Right forelimb (tissue), 1 donor: ENCODE results near the gene TDRD12.
A peak's percentile ranks its signal among the peaks of the same experiment; 100 is the strongest.

Experiments used
- DNase-seq: peaks from one replicate; pipeline ENCODE4 v3.0.0-alpha.2; 2018

Gene TDRD12, protein sequence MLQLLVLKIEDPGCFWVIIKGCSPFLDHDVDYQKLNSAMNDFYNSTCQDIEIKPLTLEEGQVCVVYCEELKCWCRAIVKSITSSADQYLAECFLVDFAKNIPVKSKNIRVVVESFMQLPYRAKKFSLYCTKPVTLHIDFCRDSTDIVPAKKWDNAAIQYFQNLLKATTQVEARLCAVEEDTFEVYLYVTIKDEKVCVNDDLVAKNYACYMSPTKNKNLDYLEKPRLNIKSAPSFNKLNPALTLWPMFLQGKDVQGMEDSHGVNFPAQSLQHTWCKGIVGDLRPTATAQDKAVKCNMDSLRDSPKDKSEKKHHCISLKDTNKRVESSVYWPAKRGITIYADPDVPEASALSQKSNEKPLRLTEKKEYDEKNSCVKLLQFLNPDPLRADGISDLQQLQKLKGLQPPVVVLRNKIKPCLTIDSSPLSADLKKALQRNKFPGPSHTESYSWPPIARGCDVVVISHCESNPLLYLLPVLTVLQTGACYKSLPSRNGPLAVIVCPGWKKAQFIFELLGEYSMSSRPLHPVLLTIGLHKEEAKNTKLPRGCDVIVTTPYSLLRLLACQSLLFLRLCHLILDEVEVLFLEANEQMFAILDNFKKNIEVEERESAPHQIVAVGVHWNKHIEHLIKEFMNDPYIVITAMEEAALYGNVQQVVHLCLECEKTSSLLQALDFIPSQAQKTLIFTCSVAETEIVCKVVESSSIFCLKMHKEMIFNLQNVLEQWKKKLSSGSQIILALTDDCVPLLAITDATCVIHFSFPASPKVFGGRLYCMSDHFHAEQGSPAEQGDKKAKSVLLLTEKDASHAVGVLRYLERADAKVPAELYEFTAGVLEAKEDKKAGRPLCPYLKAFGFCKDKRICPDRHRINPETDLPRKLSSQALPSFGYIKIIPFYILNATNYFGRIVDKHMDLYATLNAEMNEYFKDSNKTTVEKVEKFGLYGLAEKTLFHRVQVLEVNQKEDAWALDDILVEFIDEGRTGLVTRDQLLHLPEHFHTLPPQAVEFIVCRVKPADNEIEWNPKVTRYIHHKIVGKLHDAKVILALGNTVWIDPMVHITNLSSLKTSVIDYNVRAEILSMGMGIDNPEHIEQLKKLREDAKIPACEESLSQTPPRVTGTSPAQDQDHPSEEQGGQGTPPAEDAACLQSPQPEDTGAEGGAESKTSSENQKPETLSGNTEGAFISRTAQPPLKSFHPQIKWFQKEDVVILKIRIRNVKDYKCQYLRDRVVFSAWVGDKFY (N-terminal part only)

GRCh38 chr19:32719611-32720059, at the start of gene TDRD12:
Gene TDRD12, plus strand, starts transcription at chr19:32719767. Its CDS starts 306 bp downstream, at chr19:32720073.
- DNase-seq = no peak

- no peak for DNase-seq
These were observed 47.5 kb upstream of the TDRD12 start for GRCh38 chr19:32671883-32672593.

DNA sequence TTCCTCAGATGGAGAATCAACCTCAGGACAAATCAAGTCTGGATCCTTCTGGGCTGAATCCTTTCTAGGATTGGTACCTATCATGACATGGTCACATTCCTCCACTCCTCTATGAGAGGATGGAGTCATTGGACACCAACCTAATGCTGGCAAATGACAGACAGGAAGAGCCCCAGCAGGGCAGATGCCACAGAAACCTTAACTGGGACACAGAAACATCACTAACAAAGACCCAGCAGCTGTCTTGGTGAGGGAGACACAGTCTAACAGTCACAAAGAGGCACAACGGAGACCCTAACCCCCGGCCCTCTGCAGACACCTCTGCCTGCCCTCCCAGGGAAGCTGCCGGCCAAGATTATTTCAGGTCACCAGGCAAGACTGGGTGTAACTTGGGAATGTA, 46.7 kb upstream of the TDRD12 start:
- no peak for DNase-seq

GRCh38 chr19:32673573-32673972, 46.0 kb upstream of the TDRD12 start:
- DNase-seq = no peak

DNA sequence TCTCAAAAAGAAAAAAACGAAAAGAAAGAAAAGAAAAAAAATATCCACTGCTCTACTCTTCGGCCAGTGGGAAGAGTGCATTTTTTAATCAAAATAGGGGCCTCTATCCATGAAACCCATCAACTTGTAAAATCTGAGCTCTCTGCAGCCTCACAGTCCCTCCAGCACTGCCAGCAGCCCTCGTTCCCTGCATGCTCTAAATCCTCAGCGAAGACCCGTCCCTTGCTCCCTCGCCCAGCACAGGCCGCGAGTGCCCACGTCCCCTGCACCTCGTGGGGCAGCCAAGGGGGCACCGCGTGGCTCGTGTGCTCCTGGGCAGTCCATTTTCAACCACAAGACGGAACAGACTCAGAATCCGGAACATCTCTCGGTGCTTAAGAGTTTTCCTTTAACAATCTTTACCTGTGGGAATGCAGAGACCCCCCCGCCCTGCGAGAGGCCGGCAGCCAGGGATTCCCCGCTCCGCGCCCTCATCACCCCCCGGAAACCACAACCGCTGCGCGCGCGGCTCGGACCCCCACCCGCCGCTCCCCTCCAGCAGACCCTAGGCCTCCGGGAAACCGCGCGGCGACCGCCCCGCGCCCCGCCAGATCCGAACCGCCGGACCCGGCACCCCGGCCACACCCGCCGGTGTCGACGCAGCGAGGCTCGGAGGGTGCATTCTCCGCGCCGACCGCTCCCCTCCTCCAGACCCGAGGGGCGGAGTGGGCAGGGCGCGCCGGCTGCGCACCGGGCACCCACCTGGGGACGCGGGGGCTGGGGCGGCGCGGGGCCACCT, 45.2 kb upstream of the TDRD12 start:
- DNase-seq = no peak

- peak; percentile 99 for DNase-seq
These were observed 44.4 kb upstream of the TDRD12 start, which contains the start of gene ANKRD27 for GRCh38 chr19:32674931-32675719. Gene ANKRD27, minus strand, starts transcription at chr19:32675180. Its CDS starts 16,165 bp downstream, at chr19:32659015.

- DNase-seq = no peak
These were observed 43.8 kb upstream of the TDRD12 start, which contains the start of gene RGS9BP for GRCh38 chr19:32675720-32676185. Gene RGS9BP, plus strand, starts transcription at chr19:32675848. Its CDS starts 416 bp downstream, at chr19:32676264.

DNA sequence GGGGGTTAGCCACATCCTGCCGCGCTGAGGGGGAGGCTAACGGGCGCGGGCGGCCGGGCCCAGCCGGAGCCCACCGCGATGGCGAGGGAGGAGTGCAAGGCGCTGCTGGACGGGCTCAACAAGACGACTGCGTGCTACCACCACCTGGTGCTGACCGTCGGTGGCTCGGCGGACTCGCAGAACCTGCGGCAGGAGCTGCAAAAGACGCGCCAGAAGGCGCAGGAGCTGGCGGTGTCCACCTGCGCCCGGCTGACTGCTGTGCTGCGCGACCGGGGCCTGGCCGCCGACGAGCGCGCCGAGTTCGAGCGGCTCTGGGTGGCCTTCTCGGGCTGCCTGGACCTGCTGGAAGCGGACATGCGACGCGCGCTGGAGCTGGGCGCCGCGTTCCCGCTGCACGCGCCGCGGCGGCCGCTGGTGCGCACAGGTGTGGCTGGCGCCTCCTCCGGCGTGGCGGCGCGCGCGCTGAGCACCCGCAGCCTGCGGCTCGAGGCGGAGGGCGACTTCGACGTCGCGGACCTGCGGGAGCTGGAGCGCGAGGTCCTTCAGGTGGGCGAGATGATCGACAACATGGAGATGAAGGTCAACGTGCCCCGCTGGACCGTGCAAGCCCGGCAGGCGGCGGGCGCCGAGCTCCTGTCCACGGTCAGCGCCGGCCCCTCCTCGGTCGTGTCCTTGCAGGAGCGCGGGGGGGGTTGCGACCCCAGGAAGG, 43.2 kb upstream of the TDRD12 start:
- DNase-seq = no peak

DNA sequence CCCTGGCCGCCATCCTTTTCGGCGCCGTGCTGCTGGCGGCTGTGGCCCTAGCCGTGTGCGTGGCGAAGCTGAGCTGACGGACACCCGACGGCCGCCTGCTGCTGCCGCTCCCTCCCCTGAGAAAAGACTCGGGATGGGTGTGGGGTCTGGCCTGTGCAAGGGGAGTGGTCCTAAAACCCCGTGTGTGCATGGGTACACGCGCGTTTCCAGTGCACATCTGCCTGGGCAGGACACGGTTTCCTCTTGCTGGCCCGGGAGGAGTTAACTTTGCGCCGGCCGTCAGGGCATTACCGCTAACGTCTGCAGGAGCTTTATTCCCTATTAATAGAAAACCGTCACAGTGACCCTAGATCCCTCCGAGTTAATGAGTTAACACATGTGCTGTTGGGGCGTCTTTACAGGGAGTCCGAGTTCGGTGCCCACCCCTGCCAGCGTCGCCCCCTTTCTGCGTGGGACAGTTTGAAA, 42.6 kb upstream of the TDRD12 start:
- no peak for DNase-seq

DNA sequence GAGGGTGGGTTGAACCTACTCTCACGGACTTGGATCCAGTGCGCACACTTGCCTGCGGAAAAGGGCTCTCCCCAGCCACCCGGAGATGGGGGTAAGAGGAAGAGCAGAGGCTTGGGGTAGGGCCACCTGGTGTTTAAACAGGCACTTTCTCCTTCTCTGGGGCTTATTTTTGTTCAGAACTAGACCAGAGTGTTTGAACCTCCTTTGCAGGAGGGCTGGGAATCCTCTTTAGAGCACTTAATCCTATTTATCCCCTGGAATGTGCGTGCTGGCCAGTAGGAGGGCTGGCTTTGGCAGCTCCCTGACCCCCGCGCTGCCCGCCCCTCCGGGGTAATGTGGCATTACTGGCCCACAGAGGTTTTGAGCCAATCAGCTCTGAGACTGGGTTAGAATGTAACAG, 41.9 kb upstream of the TDRD12 start:
- DNase-seq = no peak

DNA sequence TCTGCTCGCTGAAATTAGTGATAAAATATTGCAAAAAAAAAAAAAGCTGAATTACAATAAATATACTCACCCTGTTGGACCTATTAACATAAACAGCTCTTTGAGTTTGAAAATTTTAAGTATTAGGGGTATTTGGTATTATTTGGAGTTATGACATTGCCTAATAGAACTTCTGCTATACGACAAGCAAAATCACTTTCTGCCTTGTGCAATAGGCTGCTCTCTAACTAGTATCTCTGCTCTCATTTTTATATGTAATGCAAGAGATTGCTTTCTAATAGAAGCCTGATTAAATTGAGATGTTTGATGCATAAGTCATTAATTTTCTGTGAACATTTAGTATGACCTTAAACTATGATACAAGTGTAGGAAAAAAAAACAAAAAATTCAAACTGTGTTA, 38.6 kb upstream of the TDRD12 start:
- no peak for DNase-seq

DNA sequence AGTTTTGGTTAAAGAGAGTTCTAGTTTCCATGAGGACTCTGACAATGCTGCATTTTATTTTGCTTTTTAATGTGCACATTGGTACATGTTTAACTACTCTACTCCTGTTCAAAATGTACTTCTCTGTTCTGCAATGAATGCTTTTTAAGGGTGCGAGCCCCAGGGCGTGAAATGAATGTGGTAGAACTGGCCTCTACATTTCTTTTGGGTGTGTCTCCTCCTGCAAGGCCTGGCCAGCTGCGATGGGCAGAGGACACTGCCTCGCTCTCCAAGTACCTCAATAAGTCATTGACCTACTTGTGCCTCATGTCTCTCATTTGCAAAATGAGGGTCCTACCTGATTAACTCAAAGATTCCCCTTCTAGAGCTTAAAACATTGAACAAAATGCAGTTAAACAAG, 37.2 kb upstream of the TDRD12 start:
- no peak for DNase-seq

GRCh38 chr19:32686847-32687475, 32.6 kb upstream of the TDRD12 start:
- DNase-seq = no peak

DNA sequence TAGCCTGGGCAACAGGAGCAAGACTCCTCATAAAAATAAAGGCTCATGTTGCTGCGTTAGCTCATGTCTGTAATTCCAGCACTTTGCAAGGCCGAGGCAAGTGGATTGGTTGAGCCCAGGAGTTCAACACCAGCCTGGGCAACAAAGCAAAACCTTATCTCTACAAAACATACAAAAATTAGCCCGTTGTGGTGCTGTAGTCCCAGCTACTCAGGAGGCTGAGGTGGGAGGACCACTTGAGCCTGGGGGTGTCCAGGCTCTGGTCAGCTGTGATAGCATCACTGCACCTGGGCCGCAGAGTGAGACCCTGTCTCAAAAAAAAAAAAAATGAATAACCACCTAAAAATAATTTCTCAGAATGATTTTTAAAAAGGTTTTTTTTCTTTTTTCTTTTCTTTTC, 31.9 kb upstream of the TDRD12 start:
- DNase-seq = no peak

GRCh38 chr19:32688311-32688710, 31.3 kb upstream of the TDRD12 start:
- no peak for DNase-seq

- DNase-seq = peak; percentile 83
These were observed 28.1 kb upstream of the TDRD12 start, which contains the start of gene NUDT19 for GRCh38 chr19:32691291-32691951. Gene NUDT19, plus strand, starts transcription at chr19:32691821. Its CDS starts 140 bp downstream, at chr19:32691961.

DNA sequence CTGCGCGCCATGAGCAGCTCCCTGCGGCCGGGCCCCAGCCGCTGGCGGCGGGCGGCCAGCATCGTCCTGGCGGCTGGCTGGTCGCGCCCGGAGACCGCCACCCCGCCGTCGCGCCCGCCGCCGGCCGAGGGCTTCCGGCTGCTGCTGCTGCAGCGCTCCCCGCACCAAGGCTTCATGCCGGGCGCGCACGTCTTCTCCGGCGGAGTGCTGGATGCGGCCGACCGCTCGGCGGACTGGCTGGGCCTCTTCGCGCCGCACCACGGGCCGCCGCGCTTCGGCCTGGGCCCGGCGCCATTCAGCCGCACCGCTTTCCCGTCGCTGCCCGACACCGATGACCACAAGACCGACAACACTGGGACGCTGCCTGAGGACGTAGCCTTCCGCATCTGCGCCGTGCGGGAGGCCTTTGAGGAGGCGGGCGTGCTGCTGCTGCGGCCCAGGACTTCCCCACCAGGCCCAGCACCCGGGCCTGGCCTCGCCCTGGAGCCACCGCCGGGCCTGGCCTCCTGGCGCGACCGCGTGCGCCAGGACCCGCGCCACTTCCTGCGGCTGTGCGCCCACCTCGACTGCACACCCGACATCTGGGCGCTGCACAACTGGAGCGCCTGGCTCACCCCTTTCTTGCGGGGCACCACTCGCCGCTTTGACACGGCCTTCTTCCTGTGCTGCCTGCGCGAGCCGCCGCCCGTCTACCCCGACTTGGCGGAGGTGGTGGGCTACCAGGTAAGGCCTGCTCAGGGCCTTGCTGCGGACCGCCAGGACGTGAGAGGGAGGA, 27.4 kb upstream of the TDRD12 start:
- peak; percentile 79 for DNase-seq

DNA sequence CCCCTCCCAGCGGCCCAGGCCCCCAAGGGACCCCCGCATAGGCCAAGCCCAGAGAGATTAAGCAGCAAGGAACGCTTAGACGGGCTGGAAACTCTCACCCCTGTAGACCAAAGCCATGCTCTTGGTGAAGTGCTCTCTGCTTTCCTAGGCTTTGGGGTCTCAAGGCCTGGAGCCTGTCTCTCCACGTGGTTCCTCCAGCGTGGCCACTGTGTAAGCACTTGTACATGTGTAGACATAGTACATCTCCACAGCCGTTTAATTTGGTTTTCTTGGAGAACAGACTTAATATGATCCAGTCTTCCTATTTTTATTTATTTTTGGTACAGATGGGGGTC, 26.9 kb upstream of the TDRD12 start:
- no peak for DNase-seq
